GM23338 (cell line): ENCODE data around the gene TELO2. TPM values are rescaled to one million over a fixed set of nuclear protein-coding genes. Genes with fewer than 3 reads are reported as not detected.
"Not testable (repeated sequence)": the region's sequence is repeated elsewhere in the genome, so short reads cannot be mapped to it uniquely, and the experiment has no call there.

Experiments used
- ATAC-seq: fragments of 200-7000 bp; cut with Tn5 transposase; 3 replicates; pipeline ENCODE4 v1.9.1; 2020
- DNase-seq: peaks from one replicate; pipeline ENCODE4 v3.0.0-alpha.2; 2015; ENCODE audit warnings: low spot score
- H2AFZ ChIP-seq: fragments of 200-600 bp; sonication (generic); 2 replicates; pipeline ENCODE4 v1.8.0; 2016; ENCODE audit warnings: antibody characterized with exemption, mild to moderate bottlenecking, moderate library complexity
- H3F3A ChIP-seq: fragments of 200-600 bp; sonication (generic); replicated peaks from 2 replicates; pipeline ENCODE4 v1.8.0; 2017; ENCODE audit warnings: antibody characterized with exemption, mixed run types, low read depth
- H3K27ac ChIP-seq: fragments of 200-600 bp; sonication (generic); 2 replicates; pipeline ENCODE4 v1.6.1; 2016; ENCODE audit warnings: low read depth
- H3K27me3 ChIP-seq: fragments of 200-600 bp; sonication (generic); 2 replicates; pipeline ENCODE4 v1.8.0; 2016; ENCODE audit warnings: mild to moderate bottlenecking, mixed run types, moderate library complexity; ENCODE audit not compliant: insufficient read depth
- H3K36me3 ChIP-seq: fragments of 200-600 bp; sonication (generic); 2 replicates; pipeline ENCODE4 v1.8.0; 2016; ENCODE audit warnings: mild to moderate bottlenecking; ENCODE audit not compliant: insufficient read depth
- H3K4me1 ChIP-seq: fragments of 200-600 bp; sonication (generic); 2 replicates; pipeline ENCODE4 v1.8.0; 2016; ENCODE audit warnings: mild to moderate bottlenecking, moderate library complexity; ENCODE audit not compliant: insufficient read depth
- H3K4me2 ChIP-seq: fragments of 200-600 bp; sonication (generic); 2 replicates; pipeline ENCODE4 v1.7.1; 2017; ENCODE audit warnings: mixed run types
- H3K4me3 ChIP-seq: fragments of 200-600 bp; sonication (generic); 2 replicates; pipeline ENCODE4 v1.6.1; 2016; ENCODE audit warnings: mixed run types
- H3K79me2 ChIP-seq: fragments of 200-600 bp; sonication (generic); replicated peaks from 2 replicates; pipeline ENCODE4 v1.8.0; 2017; ENCODE audit warnings: mild to moderate bottlenecking; ENCODE audit not compliant: insufficient read depth
- H3K9me2 ChIP-seq: fragments of 200-600 bp; sonication (generic); 2 replicates; pipeline ENCODE4 v1.8.0; 2017; ENCODE audit not compliant: insufficient read depth
- H4K20me1 ChIP-seq: fragments of 200-600 bp; sonication (generic); replicated peaks from 2 replicates; pipeline ENCODE4 v1.8.0; 2017; ENCODE audit warnings: mild to moderate bottlenecking; ENCODE audit not compliant: insufficient read depth
- H3K27ac Mint-ChIP-seq: 2 replicates; pipeline ENCODE4 v1.8.0; 2020; ENCODE audit warnings: inconsistent platforms, mild to moderate bottlenecking, moderate library complexity, mixed read lengths
- H3K27me3 Mint-ChIP-seq: 3 replicates; pipeline ENCODE4 v1.8.0; 2022; ENCODE audit warnings: low read depth, mild to moderate bottlenecking, moderate library complexity, mixed read lengths, inconsistent platforms; ENCODE audit not compliant: insufficient read depth, poor library complexity
- H3K36me3 Mint-ChIP-seq: 3 replicates; pipeline ENCODE4 v1.8.0; 2021; ENCODE audit warnings: low read depth, mild to moderate bottlenecking, inconsistent platforms, moderate library complexity, mixed read lengths
- H3K4me1 Mint-ChIP-seq: 3 replicates; pipeline ENCODE4 v1.8.0; 2020; ENCODE audit warnings: mild to moderate bottlenecking, inconsistent platforms, mixed read lengths
- H3K4me3 Mint-ChIP-seq: 3 replicates; pipeline ENCODE4 v1.8.0; 2021; ENCODE audit warnings: moderate library complexity, mild to moderate bottlenecking, inconsistent platforms, mixed read lengths
- H3K9me3 Mint-ChIP-seq: 3 replicates; pipeline ENCODE4 v1.8.0; 2020; ENCODE audit warnings: moderate library complexity, mild to moderate bottlenecking, inconsistent platforms, mixed read lengths
- CREB1 ChIP-seq: fragments of 250-450 bp; sonication (Bioruptor Pico); IDR thresholded peaks from 2 replicates; pipeline ENCODE4 v1.5.0; 2020; ENCODE audit warnings: low read depth, mild to moderate bottlenecking, moderate library complexity
- EZH2 ChIP-seq: fragments of 200-600 bp; sonication (generic); IDR thresholded peaks from one replicate; pipeline ENCODE4 v1.8.0; 2017; ENCODE audit warnings: antibody characterized with exemption, mild to moderate bottlenecking, low read depth; ENCODE audit not compliant: unreplicated experiment
- EZH2phosphoT487 ChIP-seq: fragments of 200-600 bp; sonication (generic); IDR thresholded peaks from one replicate; pipeline ENCODE4 v1.8.1; 2018; ENCODE audit warnings: antibody characterized with exemption; ENCODE audit not compliant: unreplicated experiment
- JUNB ChIP-seq: IDR thresholded peaks from one replicate; pipeline ENCODE4 v1.6.1; 2016; ENCODE audit warnings: antibody characterized with exemption; ENCODE audit not compliant: unreplicated experiment
- POLR2AphosphoS5 ChIP-seq: IDR thresholded peaks from 2 replicates; pipeline ENCODE4 v1.6.1; 2016; ENCODE audit warnings: antibody characterized with exemption, low read depth
- STAT1 ChIP-seq: IDR thresholded peaks from one replicate; pipeline ENCODE4 v1.6.1; 2016; ENCODE audit warnings: antibody characterized with exemption; ENCODE audit not compliant: unreplicated experiment
- polyA plus RNA-seq: library from polyadenylated mRNA; unstranded; fragments of >200 nt; fragmentation: Nextera tagmentation; extraction: Ambion mirVana; gene quantifications from 2 replicates; pipeline ENCODE4 v1.2.1, GENCODE V29; 2016
- total RNA-seq: library from RNA; depleted of rRNA; stranded (reverse); fragments of >200 nt; shearing (Covaris generic); gene quantifications from 2 replicates; pipeline ENCODE4 v1.2.3, GENCODE V29; 2014
- TF ChIP-seq, protein P1 (sequence below), 2 experiments: fragments of 200-600 bp in 1 of 2; sonication (generic) in 1 of 2; conservative IDR thresholded peaks; 2 replicates each; pipeline versions ENCODE4 v1.5.1 to v1.6.1; 2016 to 2017; ENCODE audit warnings: antibody characterized with exemption in 2 of 2, low read depth in 2 of 2, mild to moderate bottlenecking in 2 of 2, moderate library complexity in 1 of 2
- TF ChIP-seq, protein P2 (sequence below): IDR thresholded peaks from 2 replicates; pipeline ENCODE4 v1.6.1; 2016; ENCODE audit warnings: antibody characterized with exemption

TELO2 gene
- total and polyA plus RNA-seq, 2 experiments from 2014 or later, result 45.4 to 76.0 TPM

DNA sequence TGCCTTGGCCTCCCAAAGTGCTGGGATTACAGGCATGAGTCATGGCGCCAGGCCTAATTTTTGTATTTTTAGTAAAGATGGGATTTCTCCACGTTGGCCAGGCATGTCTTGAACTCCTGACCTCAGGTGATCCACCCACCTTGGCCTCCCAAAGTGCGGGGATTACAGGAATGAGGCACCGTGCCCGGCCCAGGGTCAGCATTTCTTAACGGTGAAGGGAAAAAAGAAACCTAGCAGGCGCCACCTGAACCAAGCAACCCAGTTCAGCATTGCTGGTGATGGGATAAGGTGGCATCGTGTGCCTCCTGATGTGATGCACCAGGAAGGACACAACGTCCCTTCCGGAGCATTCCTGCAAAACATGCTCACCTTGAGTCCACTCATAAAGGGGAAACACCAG lies 16.1 kb upstream of the TELO2 start:
- no peak overlapping the region for H3K4me3 Mint-ChIP-seq
- peaks cover 8% of the 10 kb centered on the region; the same call in 2 of the 3 replicates for H3K4me1 Mint-ChIP-seq
- peaks cover 17% of the 10 kb centered on the region for H3K27me3 Mint-ChIP-seq
- H3K79me2 ChIP-seq, result peaks cover 24% of the 10 kb centered on the region
- H3K36me3 Mint-ChIP-seq, result peaks cover 3% of the 10 kb centered on the region; the same call in 2 of the 3 replicates
- no peaks in the 10 kb centered on the region for H3K9me2 ChIP-seq
- no peaks in the 10 kb centered on the region for H3K27me3 ChIP-seq
- ATAC-seq (no peak), DNase-seq (no peak)
- no peak overlapping the region for H2AFZ ChIP-seq
- peaks cover 3% of the 10 kb centered on the region; the same call in 1 of the 2 replicates for H3K4me1 ChIP-seq
- H3K9me3 Mint-ChIP-seq, result peaks cover 30% of the 10 kb centered on the region; the same call in 2 of the 3 replicates
- H3K27ac ChIP-seq, result no peak overlapping the region
- H3K36me3 ChIP-seq, result no peaks in the 10 kb centered on the region
- peaks cover 7% of the 10 kb centered on the region; the same call in 1 of the 2 replicates for H4K20me1 ChIP-seq
- H3F3A ChIP-seq, result no peaks in the 10 kb centered on the region
- no peak overlapping the region for H3K4me2 ChIP-seq
- TF ChIP-seq, protein P1, sequence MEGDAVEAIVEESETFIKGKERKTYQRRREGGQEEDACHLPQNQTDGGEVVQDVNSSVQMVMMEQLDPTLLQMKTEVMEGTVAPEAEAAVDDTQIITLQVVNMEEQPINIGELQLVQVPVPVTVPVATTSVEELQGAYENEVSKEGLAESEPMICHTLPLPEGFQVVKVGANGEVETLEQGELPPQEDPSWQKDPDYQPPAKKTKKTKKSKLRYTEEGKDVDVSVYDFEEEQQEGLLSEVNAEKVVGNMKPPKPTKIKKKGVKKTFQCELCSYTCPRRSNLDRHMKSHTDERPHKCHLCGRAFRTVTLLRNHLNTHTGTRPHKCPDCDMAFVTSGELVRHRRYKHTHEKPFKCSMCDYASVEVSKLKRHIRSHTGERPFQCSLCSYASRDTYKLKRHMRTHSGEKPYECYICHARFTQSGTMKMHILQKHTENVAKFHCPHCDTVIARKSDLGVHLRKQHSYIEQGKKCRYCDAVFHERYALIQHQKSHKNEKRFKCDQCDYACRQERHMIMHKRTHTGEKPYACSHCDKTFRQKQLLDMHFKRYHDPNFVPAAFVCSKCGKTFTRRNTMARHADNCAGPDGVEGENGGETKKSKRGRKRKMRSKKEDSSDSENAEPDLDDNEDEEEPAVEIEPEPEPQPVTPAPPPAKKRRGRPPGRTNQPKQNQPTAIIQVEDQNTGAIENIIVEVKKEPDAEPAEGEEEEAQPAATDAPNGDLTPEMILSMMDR (conservative IDR thresholded peaks at IDR 0.05; ENCODE audit: low read depth in 2 of 2), result no peak
- no peak for TF ChIP-seq EZH2phosphoT487
- H3K4me3 ChIP-seq, result no peak overlapping the region
- no peak overlapping the region for H3K27ac Mint-ChIP-seq

DNA sequence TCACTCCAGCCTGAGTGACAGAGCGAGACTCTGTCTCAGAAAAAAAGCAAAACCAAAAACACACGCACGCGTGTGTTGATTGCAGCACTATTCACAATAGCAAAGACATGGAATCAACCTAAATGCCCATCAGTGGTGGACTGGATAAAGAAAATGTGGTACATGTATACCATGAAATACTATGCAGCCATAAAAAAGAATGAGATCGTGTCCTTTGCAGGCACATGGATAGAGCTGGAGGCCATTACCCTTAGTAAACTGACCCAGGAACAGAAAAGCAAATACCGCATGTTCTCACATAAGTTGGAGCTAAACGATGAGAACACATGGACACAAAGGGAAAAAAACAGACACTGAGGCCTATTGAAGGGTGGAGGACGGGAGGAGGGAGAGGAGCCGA lies 14.2 kb upstream of the TELO2 start:
- H3K36me3 Mint-ChIP-seq, result not testable (repeated sequence)

DNA sequence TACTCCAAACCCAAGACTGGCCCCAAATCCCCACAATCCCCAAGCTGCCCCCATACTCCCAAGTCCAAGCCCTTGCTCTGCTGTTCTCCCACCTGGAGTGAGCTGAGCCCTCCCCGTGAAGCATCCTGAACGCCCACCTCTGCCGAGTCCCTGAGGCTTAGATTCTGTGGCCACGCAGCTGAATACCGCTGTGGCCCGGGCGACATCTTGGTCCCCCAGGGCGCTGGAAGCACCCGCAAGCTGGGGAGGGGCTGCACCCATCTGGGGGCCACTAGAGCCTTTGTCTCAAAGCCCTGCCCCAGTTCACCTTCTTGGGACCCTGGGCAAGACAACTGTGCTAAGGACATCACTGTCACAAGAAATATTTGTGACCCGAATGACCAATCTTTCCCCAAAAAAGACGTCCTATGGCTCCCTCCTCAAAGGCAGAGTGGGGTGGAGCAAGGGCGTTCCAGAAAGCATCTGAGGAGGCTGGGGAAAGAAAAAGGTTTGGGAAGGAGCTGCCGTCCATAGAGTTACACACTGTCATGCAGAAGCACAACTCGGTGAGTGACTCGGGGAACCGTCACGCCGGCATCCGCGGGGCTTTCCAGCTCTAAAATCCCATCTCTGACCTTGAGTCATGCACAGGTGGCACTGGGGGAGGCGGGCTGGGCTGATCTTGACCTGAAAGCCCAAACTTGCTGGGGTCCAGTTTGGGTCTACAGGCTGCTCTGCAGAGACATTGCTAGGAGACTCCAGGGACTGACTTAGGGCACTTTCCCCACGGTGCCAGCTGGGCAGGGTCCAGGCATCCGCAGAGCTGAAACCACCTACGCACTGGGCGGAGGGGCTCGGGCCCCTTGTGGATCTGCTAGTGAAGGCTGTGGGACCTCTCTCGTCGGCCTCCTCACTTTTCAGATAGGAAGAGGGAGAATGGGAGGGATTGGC lies 11.0 kb upstream of the TELO2 start:
- DNase-seq (no peak), ATAC-seq (no peak)
- no peaks in the 10 kb centered on the region for H3K9me2 ChIP-seq
- no peak overlapping the region for H3K27ac ChIP-seq
- Mint-ChIP-seq H3K9me3 (peaks cover 21% of the 10 kb centered on the region; the same call in 2 of the 3 replicates), H3K27ac (no peak overlapping the region), H3K4me1 (no peaks in the 10 kb centered on the region), H3K4me3 (no peak overlapping the region), H3K27me3 (peaks cover 22% of the 10 kb centered on the region), H3K36me3 (no peaks in the 10 kb centered on the region)
- no peak overlapping the region for H2AFZ ChIP-seq
- H3K27me3 ChIP-seq, result no peaks in the 10 kb centered on the region
- no peak overlapping the region for H3K4me2 ChIP-seq
- H3K79me2 ChIP-seq, result no peaks in the 10 kb centered on the region
- H4K20me1 ChIP-seq, result no peaks in the 10 kb centered on the region
- no peaks in the 10 kb centered on the region for H3F3A ChIP-seq
- H3K36me3 ChIP-seq, result no peaks in the 10 kb centered on the region
- no peaks in the 10 kb centered on the region for H3K4me1 ChIP-seq
- no peak overlapping the region for H3K4me3 ChIP-seq
- no peak for TF ChIP-seq POLR2AphosphoS5
- no peak for TF ChIP-seq STAT1
- TF ChIP-seq JUNB, result no peak
- TF ChIP-seq, protein P1 (conservative IDR thresholded peaks at IDR 0.05; ENCODE audit: low read depth in 2 of 2), result no peak
- TF ChIP-seq CREB1 (CRISPR knock-in tag), result no peak
- TF ChIP-seq, protein P2, sequence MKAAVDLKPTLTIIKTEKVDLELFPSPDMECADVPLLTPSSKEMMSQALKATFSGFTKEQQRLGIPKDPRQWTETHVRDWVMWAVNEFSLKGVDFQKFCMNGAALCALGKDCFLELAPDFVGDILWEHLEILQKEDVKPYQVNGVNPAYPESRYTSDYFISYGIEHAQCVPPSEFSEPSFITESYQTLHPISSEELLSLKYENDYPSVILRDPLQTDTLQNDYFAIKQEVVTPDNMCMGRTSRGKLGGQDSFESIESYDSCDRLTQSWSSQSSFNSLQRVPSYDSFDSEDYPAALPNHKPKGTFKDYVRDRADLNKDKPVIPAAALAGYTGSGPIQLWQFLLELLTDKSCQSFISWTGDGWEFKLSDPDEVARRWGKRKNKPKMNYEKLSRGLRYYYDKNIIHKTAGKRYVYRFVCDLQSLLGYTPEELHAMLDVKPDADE, result no peak
- no peak for TF ChIP-seq EZH2

More for the DNA sequence above, 14.2 kb upstream of the TELO2 start:
- H3K4me1 Mint-ChIP-seq, H3K4me1 ChIP-seq, H3K36me3 ChIP-seq, H3K9me2 ChIP-seq, H3K4me3 ChIP-seq, H3K27me3 ChIP-seq, H3K79me2 ChIP-seq, H3K4me3 Mint-ChIP-seq, DNase-seq, H2AFZ ChIP-seq, H3K27ac ChIP-seq, ATAC-seq, H3K4me2 ChIP-seq, H3K27ac Mint-ChIP-seq, H3F3A ChIP-seq, H4K20me1 ChIP-seq: not testable (repeated sequence)
- peaks cover 13% of the 10 kb centered on the region for H3K27me3 Mint-ChIP-seq
- peaks cover 30% of the 10 kb centered on the region; the same call in 2 of the 3 replicates for H3K9me3 Mint-ChIP-seq
